SK-N-MC (cell line): Measurements from ENCODE around the gene TXNRD2.
"Not testable (repeated sequence)": the region's sequence is repeated elsewhere in the genome, so short reads cannot be mapped to it uniquely, and the experiment has no call there.

ENCODE experiments used
- DNase-seq: peaks from one replicate; pipeline ENCODE4 v3.0.0-alpha.2; 2011; ENCODE audit warnings: low read depth, low spot score
- H3K27ac ChIP-seq: fragments of 200-600 bp; sonication (generic); 2 replicates; pipeline ENCODE4 v1.5.1; 2016; ENCODE audit warnings: mixed run types
- H3K36me3 ChIP-seq: fragments of 200-600 bp; sonication (generic); 2 replicates; pipeline ENCODE4 v1.6.1; 2017; ENCODE audit warnings: antibody characterized with exemption, low read length, mixed read lengths; ENCODE audit not compliant: insufficient read depth
- H3K4me3 ChIP-seq: fragments of 200-600 bp; sonication (generic); 2 replicates; pipeline ENCODE4 v1.5.1; 2016
- H3K9ac ChIP-seq: fragments of 200-600 bp; sonication (generic); 2 replicates; pipeline ENCODE4 v1.8.0; 2017; ENCODE audit warnings: mixed run types, mixed read lengths; ENCODE audit not compliant: insufficient read length
- H3K9me3 ChIP-seq: fragments of 200-600 bp; sonication (generic); 2 replicates; pipeline ENCODE4 v1.6.1; 2017; ENCODE audit warnings: low read depth, mild to moderate bottlenecking, antibody characterized with exemption, low read length, moderate library complexity, mixed read lengths
- EZH2 ChIP-seq: fragments of 200-600 bp; sonication (generic); IDR thresholded peaks from one replicate; pipeline ENCODE4 v1.6.1; 2017; ENCODE audit warnings: antibody characterized with exemption
- FOXP2 ChIP-seq: optimal IDR thresholded peaks from 2 replicates; pipeline ENCODE3; 2011; ENCODE audit warnings: mild to moderate bottlenecking, moderate library complexity; ENCODE audit not compliant: insufficient read depth; ENCODE audit errors: extremely low read length, control extremely low read depth
- POLR2AphosphoS5 ChIP-seq: IDR thresholded peaks from 2 replicates; pipeline ENCODE4 v1.6.1; 2012; ENCODE audit warnings: mild to moderate bottlenecking, low read depth, low read length, borderline replicate concordance

Gene TXNRD2

GRCh38 chr22:19840955-19841640 is 100.5 kb downstream of the TXNRD2 start:
- Histone ChIP-seq H3K4me3 (no peak overlapping the region), H3K9me3 (no peaks in the 10 kb centered on the region), H3K27ac (no peak overlapping the region), H3K9ac (no peak overlapping the region), H3K36me3 (no peaks in the 10 kb centered on the region)
- TF ChIP-seq FOXP2 (no peak), POLR2AphosphoS5 (no peak), EZH2 (no peak)
- DNase-seq = no peak

GRCh38 chr22:19840059-19840458 is 101.6 kb downstream of the TXNRD2 start:
- Histone ChIP-seq H3K27ac (no peak overlapping the region), H3K9ac (no peak overlapping the region), H3K4me3 (no peak overlapping the region), H3K9me3 (no peaks in the 10 kb centered on the region), H3K36me3 (no peaks in the 10 kb centered on the region)
- TF ChIP-seq FOXP2 (no peak), EZH2 (no peak), POLR2AphosphoS5 (no peak)
- DNase-seq = no peak

- Histone ChIP-seq H3K9me3 (no peaks in the 10 kb centered on the region), H3K36me3 (no peaks in the 10 kb centered on the region), H3K27ac (no peak overlapping the region), H3K9ac (no peak overlapping the region), H3K4me3 (no peak overlapping the region)
- TF ChIP-seq POLR2AphosphoS5 = no peak
- no peak for TF ChIP-seq FOXP2
- no peak for TF ChIP-seq EZH2
- no peak for DNase-seq
Measured at GRCh38 chr22:19837915-19838314, 103.7 kb downstream of the TXNRD2 start.

DNA sequence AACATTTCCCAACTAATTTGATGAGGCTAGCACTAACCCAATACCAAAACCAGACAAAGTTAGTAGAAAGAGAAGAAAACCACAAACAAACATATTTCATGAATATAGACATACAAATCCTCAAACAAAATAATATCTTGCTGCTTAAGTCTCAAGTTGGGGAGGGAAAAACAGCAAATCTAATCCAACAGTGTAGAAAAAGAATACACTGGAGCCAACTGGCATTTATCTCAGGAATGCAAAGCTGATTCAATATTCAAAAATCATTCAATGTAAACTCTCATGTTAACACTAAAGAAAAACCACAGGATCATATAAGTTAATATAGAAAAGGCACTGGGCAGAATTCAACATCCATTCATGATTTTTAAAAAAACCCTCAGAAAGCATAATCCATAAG is 105.1 kb downstream of the TXNRD2 start:
- H3K9ac ChIP-seq = peak overlapping the region; percentile 5
- H3K27ac ChIP-seq = peak overlapping the region; percentile 87
- H3K4me3 ChIP-seq = peak overlapping the region; percentile 2; the same call in 1 of the 2 replicates
- no peaks in the 10 kb centered on the region for H3K9me3 ChIP-seq
- TF ChIP-seq EZH2 (no peak), FOXP2 (no peak), POLR2AphosphoS5 (no peak)
- no peaks in the 10 kb centered on the region for H3K36me3 ChIP-seq
- DNase-seq = no peak

DNA sequence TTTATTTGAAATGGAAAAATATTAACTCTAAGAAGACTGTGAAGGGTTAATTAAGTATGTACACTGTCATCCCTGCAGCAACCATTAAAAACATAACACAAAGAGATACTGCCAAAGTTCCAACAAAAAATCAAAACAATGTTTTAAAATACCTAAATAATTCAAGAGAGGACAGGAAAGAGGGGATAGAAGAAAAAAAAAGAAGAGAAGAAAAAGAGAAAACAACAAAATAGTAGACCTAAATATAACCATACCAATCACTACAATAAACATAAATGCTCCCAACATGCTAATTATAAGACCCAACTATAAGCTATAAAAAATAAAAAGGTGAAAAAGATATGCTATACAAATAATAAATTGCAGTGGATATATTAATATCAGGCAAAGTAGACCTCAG is 107.0 kb downstream of the TXNRD2 start:
- no peak for TF ChIP-seq EZH2
- no peak for TF ChIP-seq POLR2AphosphoS5
- no peak for TF ChIP-seq FOXP2
- no peaks in the 10 kb centered on the region for H3K9me3 ChIP-seq
- H3K4me3 ChIP-seq = no peak overlapping the region

GRCh38 chr22:19833327-19833726 is 108.3 kb downstream of the TXNRD2 start:
- not testable (repeated sequence) for H3K9me3 ChIP-seq, H3K9ac ChIP-seq, H3K4me3 ChIP-seq, DNase-seq, H3K36me3 ChIP-seq, H3K27ac ChIP-seq

More for the DNA sequence above, 107.0 kb downstream of the TXNRD2 start:
- no peak for DNase-seq
- H3K36me3 ChIP-seq = no peaks in the 10 kb centered on the region
- H3K27ac ChIP-seq = no peak overlapping the region; the same call in 1 of the 2 replicates
- H3K9ac ChIP-seq = no peak overlapping the region

GRCh38 chr22:19832476-19833108 is 109.0 kb downstream of the TXNRD2 start:
- no peaks in the 10 kb centered on the region for H3K36me3 ChIP-seq
- H3K9me3 ChIP-seq = no peaks in the 10 kb centered on the region
- no peak overlapping the region for H3K27ac ChIP-seq
- no peak overlapping the region for H3K9ac ChIP-seq
- no peak overlapping the region for H3K4me3 ChIP-seq
- DNase-seq = no peak
- no peak for TF ChIP-seq POLR2AphosphoS5
- TF ChIP-seq EZH2 = no peak
- TF ChIP-seq FOXP2 = no peak

GRCh38 chr22:19831979-19832378 is 109.6 kb downstream of the TXNRD2 start:
- DNase-seq, H3K9ac ChIP-seq, H3K4me3 ChIP-seq, H3K36me3 ChIP-seq, H3K27ac ChIP-seq, H3K9me3 ChIP-seq: not testable (repeated sequence)

GRCh38 chr22:19831016-19831415 is 110.6 kb downstream of the TXNRD2 start:
- Histone ChIP-seq H3K4me3 (no peak overlapping the region), H3K9ac (no peak overlapping the region), H3K27ac (no peak overlapping the region), H3K36me3 (no peaks in the 10 kb centered on the region), H3K9me3 (no peaks in the 10 kb centered on the region)
- TF ChIP-seq POLR2AphosphoS5 = no peak
- no peak for TF ChIP-seq FOXP2
- no peak for TF ChIP-seq EZH2
- DNase-seq = no peak
